GM23248 (cell line): ENCODE measurements around the gene C16orf89. TPM values are rescaled to one million over a fixed set of nuclear protein-coding genes. Genes with fewer than 3 reads are reported as not detected.
A peak's percentile ranks its signal among the peaks of the same experiment; 100 is the strongest.

Experiments used
- DNase-seq: peaks from one replicate; pipeline ENCODE4 v3.0.0-alpha.2; 2015
- H2AFZ ChIP-seq: fragments of 200-600 bp; sonication (generic); 2 replicates; pipeline ENCODE4 v1.6.1; 2016; ENCODE audit warnings: antibody characterized with exemption
- H3F3A ChIP-seq: fragments of 200-600 bp; sonication (generic); 2 replicates; pipeline ENCODE4 v1.6.1; 2016; ENCODE audit warnings: mild to moderate bottlenecking, antibody characterized with exemption, mixed run types; ENCODE audit not compliant: insufficient read depth
- H3K27ac ChIP-seq: fragments of 200-600 bp; sonication (generic); 2 replicates; pipeline ENCODE4 v1.5.1; 2016; ENCODE audit warnings: mild to moderate bottlenecking
- H3K27me3 ChIP-seq: fragments of 200-600 bp; sonication (generic); replicated peaks from 2 replicates; pipeline ENCODE4 v1.6.1; 2016; ENCODE audit warnings: mild to moderate bottlenecking; ENCODE audit not compliant: insufficient read depth
- H3K36me3 ChIP-seq: fragments of 200-600 bp; sonication (generic); 2 replicates; pipeline ENCODE4 v1.6.1; 2016; ENCODE audit warnings: low read depth, mild to moderate bottlenecking
- H3K4me1 ChIP-seq: fragments of 200-600 bp; sonication (generic); 2 replicates; pipeline ENCODE4 v1.6.1; 2016; ENCODE audit warnings: mild to moderate bottlenecking; ENCODE audit not compliant: insufficient read depth
- H3K4me2 ChIP-seq: fragments of 200-600 bp; sonication (generic); one replicate; pipeline ENCODE4 v1.6.1; 2016; ENCODE audit warnings: mild to moderate bottlenecking; ENCODE audit not compliant: unreplicated experiment
- H3K4me3 ChIP-seq: fragments of 200-600 bp; sonication (generic); 2 replicates; pipeline ENCODE4 v1.5.1; 2016; ENCODE audit warnings: mild to moderate bottlenecking
- H3K79me2 ChIP-seq: fragments of 200-600 bp; sonication (generic); 2 replicates; pipeline ENCODE4 v1.6.1; 2016; ENCODE audit warnings: mild to moderate bottlenecking; ENCODE audit not compliant: insufficient read depth
- H3K9ac ChIP-seq: fragments of 200-600 bp; sonication (generic); 2 replicates; pipeline ENCODE4 v1.6.1; 2016; ENCODE audit warnings: mild to moderate bottlenecking
- H3K9me2 ChIP-seq: fragments of 200-600 bp; sonication (generic); 2 replicates; pipeline ENCODE4 v1.6.1; 2016; ENCODE audit warnings: mixed run types, mild to moderate bottlenecking, moderate library complexity; ENCODE audit not compliant: insufficient read depth
- H3K9me3 ChIP-seq: fragments of 200-600 bp; sonication (generic); one replicate; pipeline ENCODE4 v1.6.1; 2017; ENCODE audit warnings: low read depth
- H4K20me1 ChIP-seq: fragments of 200-600 bp; sonication (generic); 2 replicates; pipeline ENCODE4 v1.6.0; 2016; ENCODE audit not compliant: insufficient read depth
- EZH2 ChIP-seq: fragments of 200-600 bp; sonication (generic); IDR thresholded peaks from 2 replicates; pipeline ENCODE4 v1.6.1; 2018; ENCODE audit warnings: antibody characterized with exemption, mild to moderate bottlenecking; ENCODE audit not compliant: insufficient read depth, poor library complexity, severe bottlenecking
- EZH2phosphoT487 ChIP-seq: fragments of 200-600 bp; sonication (generic); IDR thresholded peaks from 2 replicates; pipeline ENCODE4 v1.6.1; 2018; ENCODE audit warnings: antibody characterized with exemption, moderate library complexity, mild to moderate bottlenecking, low read depth; ENCODE audit not compliant: insufficient read depth
- WGBS, 2 experiments: methylation state at CpG; one replicate each; pipeline ENCODE4 v1.1.6; 2015 to 2017; ENCODE audit warnings: low lambda C conversion rate in 2 of 2, low coverage in 1 of 2; ENCODE audit errors: missing lambda C conversion rate in 2 of 2; 5-methylcytosine and 5-hydroxymethylcytosine counted together
- in situ Hi-C: fragments of 300-500 bp; cut with MboI; formaldehyde crosslinking; loops from 2 replicates; pipeline ENCODE4 v1.15.0; 2020
- polyA plus RNA-seq: library from polyadenylated mRNA; unstranded; fragments of >200 nt; fragmentation: Nextera tagmentation; extraction: Ambion mirVana; gene quantifications from 2 replicates; pipeline ENCODE4 v1.2.1, GENCODE V29; 2016
- total RNA-seq: library from RNA; depleted of rRNA; stranded (reverse); fragments of >200 nt; shearing (Covaris generic); gene quantifications from 2 replicates; pipeline ENCODE4 v1.2.3, GENCODE V29; 2014; rRNA removed

Gene C16orf89
- total and polyA plus RNA-seq, 2 experiments from 2014 or later = not detected

GRCh38 chr16:5001571-5001970, 64.2 kb downstream of the C16orf89 start:
- TF ChIP-seq EZH2phosphoT487 (no peak), EZH2 (no peak)
- H3K4me3 ChIP-seq = no peak overlapping the region
- DNase-seq = no peak
- no peaks in the 10 kb centered on the region for H3K9me3 ChIP-seq
- H3K79me2 ChIP-seq = no peaks in the 10 kb centered on the region
- H3K27ac ChIP-seq = no peak overlapping the region
- H3K36me3 ChIP-seq = no peaks in the 10 kb centered on the region
- no peaks in the 10 kb centered on the region for H3F3A ChIP-seq
- WGBS, 2 experiments = 75 to 82% methylated on average over 7 of the region's 7 CpGs
- in situ Hi-C loops = no loop called here
- no peaks in the 10 kb centered on the region for H3K4me1 ChIP-seq
- H3K4me2 ChIP-seq = no peak overlapping the region
- no peaks in the 10 kb centered on the region; the same call in 1 of the 2 replicates for H3K27me3 ChIP-seq
- no peaks in the 10 kb centered on the region for H4K20me1 ChIP-seq
- no peak overlapping the region for H3K9ac ChIP-seq
- no peaks in the 10 kb centered on the region for H3K9me2 ChIP-seq
- H2AFZ ChIP-seq = no peak overlapping the region

GRCh38 chr16:5000573-5001001, 65.2 kb downstream of the C16orf89 start:
- Histone ChIP-seq H3F3A (no peaks in the 10 kb centered on the region), H3K9me3 (no peaks in the 10 kb centered on the region), H4K20me1 (no peaks in the 10 kb centered on the region), H3K27ac (no peak overlapping the region), H3K4me2 (no peak overlapping the region), H3K4me1 (no peaks in the 10 kb centered on the region), H3K79me2 (no peaks in the 10 kb centered on the region), H3K9me2 (no peaks in the 10 kb centered on the region), H2AFZ (no peak overlapping the region), H3K27me3 (no peaks in the 10 kb centered on the region; the same call in 1 of the 2 replicates), H3K9ac (no peak overlapping the region), H3K36me3 (no peaks in the 10 kb centered on the region), H3K4me3 (no peak overlapping the region)
- TF ChIP-seq EZH2 = no peak
- no peak for TF ChIP-seq EZH2phosphoT487
- WGBS, 2 experiments = 72 to 81% methylated on average over 15 to 19 of the region's 19 CpGs
- DNase-seq = no peak
- in situ Hi-C loops = no loop called here

- H4K20me1 ChIP-seq = no peaks in the 10 kb centered on the region
- H3K4me3 ChIP-seq = no peak overlapping the region
- WGBS, 2 experiments = 52 to 59% methylated on average over 16 to 17 of the region's 18 CpGs
- no peaks in the 10 kb centered on the region for H3K79me2 ChIP-seq
- H3K36me3 ChIP-seq = no peaks in the 10 kb centered on the region
- DNase-seq = peak; percentile 15
- no peak overlapping the region for H3K27ac ChIP-seq
- no peaks in the 10 kb centered on the region for H3K9me2 ChIP-seq
- TF ChIP-seq EZH2phosphoT487 = no peak
- no peak for TF ChIP-seq EZH2
- no peaks in the 10 kb centered on the region for H3K9me3 ChIP-seq
- no peaks in the 10 kb centered on the region for H3K27me3 ChIP-seq
- H3K9ac ChIP-seq = no peak overlapping the region
- H3K4me2 ChIP-seq = no peak overlapping the region
- no peaks in the 10 kb centered on the region for H3F3A ChIP-seq
- H3K4me1 ChIP-seq = no peaks in the 10 kb centered on the region
- in situ Hi-C loops = no loop called here
- no peak overlapping the region for H2AFZ ChIP-seq
Measured at GRCh38 chr16:4994719-4995434, 70.9 kb downstream of the C16orf89 start.

Other genes starting within 250 kb of the C16orf89 start
- 27.4 and 31.2 TPM in 2 replicates for gene GLYR1, start 218.7 kb downstream of the C16orf89 start, total RNA-seq
- gene GLYR1, start 218.7 kb downstream of the C16orf89 start, polyA plus RNA-seq = 36.6 and 39.9 TPM in 2 replicates
- gene UBN1, start 218.5 kb downstream of the C16orf89 start, total RNA-seq = 16.4 and 18.1 TPM in 2 replicates
- 9.3 and 9.9 TPM in 2 replicates for gene UBN1, start 218.5 kb downstream of the C16orf89 start, polyA plus RNA-seq
- 1.2 and 1.9 TPM in 2 replicates for gene PPL, start 128.8 kb downstream of the C16orf89 start, total RNA-seq
- gene PPL, start 128.8 kb downstream of the C16orf89 start, polyA plus RNA-seq = 0.94 and 1.7 TPM in 2 replicates
- gene SEC14L5, start 107.6 kb downstream of the C16orf89 start, total RNA-seq = not detected in 2 replicates
- not detected in 2 replicates for gene SEC14L5, start 107.6 kb downstream of the C16orf89 start, polyA plus RNA-seq
- gene NAGPA, start 32.0 kb downstream of the C16orf89 start, total RNA-seq = 33.4 and 61.0 TPM in 2 replicates
- gene NAGPA, start 32.0 kb downstream of the C16orf89 start, polyA plus RNA-seq = 16.2 and 16.3 TPM in 2 replicates
- gene ALG1, start 5.9 kb upstream of the C16orf89 start, total RNA-seq = 34.1 and 36.5 TPM in 2 replicates
- gene ALG1, start 5.9 kb upstream of the C16orf89 start, polyA plus RNA-seq = 45.4 and 48.0 TPM in 2 replicates
- 11.2 and 12.4 TPM in 2 replicates for gene EEF2KMT, start 31.8 kb upstream of the C16orf89 start, total RNA-seq
- gene EEF2KMT, start 31.8 kb upstream of the C16orf89 start, polyA plus RNA-seq = 13.9 and 16.2 TPM in 2 replicates